NCI-H524 (cell line): ENCODE results near the gene NATD1.

Experiments used
- DNase-seq, 2 experiments: peaks; one replicate each; lab custom pipeline; 2025; lab: John Stamatoyannopoulos, UW

The NATD1 gene

GRCh38 chr17:21275579-21276263 lies 22.5 kb upstream of the NATD1 start:
- DNase-seq: peak; percentile 66 to 89

- DNase-seq: peak; percentile 57 to 77
These were observed 21.9 kb upstream of the NATD1 start for GRCh38 chr17:21275047-21275578.

GRCh38 chr17:21272881-21273792 lies 19.9 kb upstream of the NATD1 start:
- DNase-seq: no peak

- no peak for DNase-seq
These were observed 19.0 kb upstream of the NATD1 start for GRCh38 chr17:21272250-21272649.

- DNase-seq: no peak
These were observed 18.4 kb upstream of the NATD1 start for GRCh38 chr17:21271454-21272183.

GRCh38 chr17:21269394-21269793 lies 16.2 kb upstream of the NATD1 start:
- DNase-seq: no peak

- no peak for DNase-seq
These were observed 15.5 kb upstream of the NATD1 start for GRCh38 chr17:21268596-21269188.

- DNase-seq: no peak
These were observed 10.2 kb upstream of the NATD1 start for GRCh38 chr17:21263376-21263775.

- no peak for DNase-seq
These were observed 9.2 kb upstream of the NATD1 start for GRCh38 chr17:21262259-21262993.

GRCh38 chr17:21258593-21258992 lies 5.4 kb upstream of the NATD1 start:
- no peak for DNase-seq

- no peak for DNase-seq
These were observed 634 bp upstream of the NATD1 start for GRCh38 chr17:21253646-21254441.

- DNase-seq: no peak
These were observed 868 bp downstream of the NATD1 start for GRCh38 chr17:21252289-21252795.

GRCh38 chr17:21251337-21252010 lies 1.7 kb downstream of the NATD1 start:
- no peak for DNase-seq

- DNase-seq: no peak
These were observed 2.4 kb downstream of the NATD1 start for GRCh38 chr17:21250854-21251253.

GRCh38 chr17:21249920-21250703 lies 3.1 kb downstream of the NATD1 start:
- peak in 1 of 2 experiments; percentile 50 for DNase-seq

- DNase-seq: no peak
These were observed 4.0 kb downstream of the NATD1 start for GRCh38 chr17:21249086-21249795.

GRCh38 chr17:21248500-21248899 lies 4.7 kb downstream of the NATD1 start:
- DNase-seq: no peak
